ENCODE data around the gene KCNT1.

Gene KCNT1

DNA sequence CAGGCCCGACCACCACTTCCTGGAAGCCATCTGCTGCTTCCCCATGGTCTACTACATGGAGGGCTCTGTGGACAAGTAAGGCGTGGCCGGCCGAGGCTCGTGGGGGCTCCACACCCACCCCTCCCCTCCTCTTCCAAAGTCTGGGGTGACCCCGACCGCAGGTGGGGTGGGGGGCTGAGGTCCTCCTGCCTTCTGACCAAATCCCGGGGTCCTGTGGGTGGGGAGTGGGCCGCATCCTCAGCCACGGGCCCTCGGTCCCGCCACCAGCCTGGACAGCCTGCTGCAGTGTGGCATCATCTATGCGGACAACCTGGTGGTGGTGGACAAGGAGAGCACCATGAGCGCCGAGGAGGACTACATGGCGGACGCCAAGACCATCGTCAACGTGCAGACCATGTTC, 76.4 kb downstream of the KCNT1 start:
- DNase-seq (ENCODE audit: low spot score), result no peak
- FAIRE-seq, result no peak

DNA sequence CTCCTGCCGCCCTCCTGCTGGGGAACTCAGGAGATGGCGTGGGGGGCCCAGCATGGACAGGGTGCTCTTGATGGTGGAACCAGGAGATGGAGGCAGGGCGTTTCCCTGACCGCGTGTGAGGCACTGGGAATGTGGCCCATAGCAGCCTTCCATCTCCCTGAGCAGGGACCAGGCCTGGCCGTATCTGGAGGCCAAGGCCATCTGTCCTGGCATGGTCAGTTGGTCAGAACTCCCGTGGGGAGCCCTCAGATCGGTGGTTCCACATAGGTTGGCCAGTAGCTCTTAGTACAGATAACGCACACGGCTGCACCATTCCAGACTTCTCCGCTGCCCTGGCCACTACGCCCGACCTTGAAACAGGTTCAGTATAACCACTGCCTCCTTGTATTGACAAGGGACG, 77.6 kb downstream of the KCNT1 start:
- DNase-seq (ENCODE audit: low spot score), result no peak
- no peak for FAIRE-seq

DNA sequence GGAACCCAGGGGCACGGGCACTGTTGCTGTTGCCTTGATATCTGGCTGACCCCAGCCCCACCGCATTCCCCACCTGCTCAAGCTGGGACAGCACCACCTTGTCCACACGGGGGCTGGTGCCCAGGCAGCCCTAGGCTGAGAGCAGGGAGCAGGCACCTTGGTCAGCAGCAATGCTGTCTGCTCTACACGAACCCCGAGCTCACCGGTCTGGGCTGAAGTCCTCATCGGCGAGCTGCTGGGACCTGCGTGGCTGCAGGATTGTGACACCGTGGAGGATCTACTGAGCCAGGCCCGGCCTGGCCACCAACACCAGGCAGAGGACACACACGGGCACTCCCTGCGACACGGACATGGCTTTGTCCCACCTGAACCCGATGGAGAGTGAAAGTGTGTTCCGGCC, 78.1 kb downstream of the KCNT1 start:
- no peak for DNase-seq (ENCODE audit: low spot score)

DNA sequence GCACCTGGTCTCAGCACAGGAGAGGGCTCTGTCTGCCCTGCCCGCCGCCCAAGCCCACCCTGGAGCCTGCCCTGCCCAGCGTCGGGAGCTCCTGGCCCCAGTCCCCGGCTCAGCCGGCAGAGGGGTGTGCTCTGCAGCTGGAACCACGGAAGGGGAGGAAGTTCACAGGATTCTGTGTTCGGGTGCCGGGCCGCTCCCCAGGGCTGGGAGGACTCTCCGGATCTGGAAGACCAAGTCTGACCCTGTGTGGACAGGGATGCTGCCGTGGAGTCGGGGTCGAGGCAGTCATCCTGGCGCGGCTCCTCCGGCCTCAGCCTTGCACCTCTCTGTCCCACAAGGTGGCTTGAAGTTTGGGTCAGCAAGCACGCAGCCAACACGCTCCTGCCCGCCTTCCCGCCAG, 78.6 kb downstream of the KCNT1 start:
- no peak for FAIRE-seq
- DNase-seq (ENCODE audit: low spot score), result no peak

More for the DNA sequence above, 78.1 kb downstream of the KCNT1 start:
- FAIRE-seq, result no peak

DNA sequence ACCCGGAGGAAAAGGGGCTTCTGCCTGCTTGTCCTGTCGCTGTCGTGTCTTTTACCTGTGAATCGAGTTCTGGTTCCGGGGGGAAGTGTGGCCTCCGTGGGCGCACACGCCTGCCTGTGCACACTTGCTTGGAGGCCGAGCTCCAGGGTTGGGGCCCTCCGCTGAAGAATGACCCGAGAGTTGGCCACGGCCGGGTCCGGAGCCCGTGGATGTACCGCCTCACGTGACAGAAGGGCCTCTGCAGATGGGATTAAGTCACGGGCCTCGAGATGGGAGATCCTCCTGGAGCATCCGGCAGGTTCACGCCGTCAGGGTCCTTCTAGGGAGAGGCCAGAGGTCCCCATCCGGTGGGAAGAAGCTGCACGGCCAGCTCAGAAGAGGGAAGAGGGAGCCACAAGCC, 81.0 kb downstream of the KCNT1 start:
- DNase-seq (ENCODE audit: low spot score) (no peak), FAIRE-seq (no peak)

DNA sequence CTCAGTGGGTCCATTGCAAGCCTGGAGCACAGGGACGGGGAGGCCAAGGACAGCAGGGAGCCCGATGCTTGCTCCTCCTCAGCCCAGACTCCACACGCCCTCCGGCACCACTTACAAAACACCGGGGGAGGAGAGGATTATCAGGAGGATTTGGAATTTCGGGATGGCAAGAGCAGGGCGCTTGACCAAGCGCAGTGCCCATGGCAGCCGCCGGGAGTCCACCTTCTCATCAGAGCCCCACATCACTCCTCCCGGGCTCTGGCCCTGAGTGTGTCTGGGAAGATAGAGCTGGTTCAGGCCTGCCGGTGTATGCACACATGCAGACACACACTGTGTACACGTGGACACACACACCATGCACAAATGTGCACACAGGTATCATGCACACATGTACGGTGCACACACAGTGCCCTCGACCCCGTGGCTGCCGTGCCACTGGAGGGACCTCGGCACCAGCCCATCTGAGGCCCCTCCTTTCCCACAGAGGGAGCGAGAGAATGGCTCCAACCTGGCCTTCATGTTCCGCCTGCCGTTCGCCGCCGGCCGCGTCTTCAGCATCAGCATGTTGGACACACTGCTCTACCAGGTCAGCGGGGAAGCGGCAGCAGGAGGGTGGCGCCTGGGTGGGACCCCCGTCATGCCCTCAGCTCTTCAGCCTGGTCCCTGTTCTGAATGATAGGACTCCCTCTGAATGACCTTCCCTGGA, 81.7 kb downstream of the KCNT1 start:
- DNase-seq (ENCODE audit: low spot score), result no peak
- FAIRE-seq, result no peak

DNA sequence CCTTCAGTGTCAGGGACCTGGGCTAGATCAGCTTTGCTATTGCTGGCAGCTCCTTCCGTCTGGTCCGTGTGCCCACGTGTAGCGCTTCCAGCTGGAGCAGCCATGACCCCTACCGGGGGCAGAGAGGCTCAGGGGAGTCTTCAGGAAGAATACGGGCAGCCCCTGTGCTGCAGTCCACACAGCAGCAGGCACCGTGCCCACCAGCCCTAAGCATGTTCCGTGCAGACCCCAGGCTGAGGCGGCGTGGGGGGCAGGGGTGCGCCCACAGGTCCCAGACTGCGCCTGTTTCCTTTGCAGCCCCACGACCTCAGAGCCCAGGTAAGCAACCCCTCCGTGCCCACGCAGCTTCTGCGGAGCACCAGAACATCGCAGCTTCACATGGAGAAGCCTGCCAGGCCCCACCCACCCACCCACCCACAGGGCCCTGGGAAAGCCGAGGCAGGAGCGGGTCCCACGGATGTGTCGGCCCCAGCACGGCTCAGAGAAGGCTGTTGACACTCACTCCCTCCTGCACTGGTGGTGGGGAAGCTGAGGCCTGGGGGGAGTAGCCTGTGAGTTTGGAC, 83.1 kb downstream of the KCNT1 start:
- DNase-seq (ENCODE audit: low spot score), result no peak
- no peak for FAIRE-seq

DNA sequence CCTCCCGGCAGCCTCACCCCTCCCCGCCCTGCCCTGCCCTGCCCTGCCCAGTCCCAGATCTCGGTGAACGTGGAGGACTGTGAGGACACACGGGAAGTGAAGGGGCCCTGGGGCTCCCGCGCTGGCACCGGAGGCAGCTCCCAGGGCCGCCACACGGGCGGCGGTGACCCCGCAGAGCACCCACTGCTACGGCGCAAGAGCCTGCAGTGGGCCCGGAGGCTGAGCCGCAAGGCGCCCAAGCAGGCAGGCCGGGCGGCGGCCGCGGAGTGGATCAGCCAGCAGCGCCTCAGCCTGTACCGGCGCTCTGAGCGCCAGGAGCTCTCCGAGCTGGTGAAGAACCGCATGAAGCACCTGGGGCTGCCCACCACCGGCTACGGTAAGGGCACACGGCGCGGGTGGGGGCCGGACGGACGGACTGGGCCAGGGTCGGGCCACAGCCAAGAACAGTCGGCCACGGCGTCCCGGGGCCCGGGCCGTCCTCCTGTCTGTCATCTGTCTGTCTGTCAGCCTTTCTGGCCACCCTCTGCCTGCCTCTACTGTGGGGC, 84.2 kb downstream of the KCNT1 start:
- FAIRE-seq, result no peak

DNA sequence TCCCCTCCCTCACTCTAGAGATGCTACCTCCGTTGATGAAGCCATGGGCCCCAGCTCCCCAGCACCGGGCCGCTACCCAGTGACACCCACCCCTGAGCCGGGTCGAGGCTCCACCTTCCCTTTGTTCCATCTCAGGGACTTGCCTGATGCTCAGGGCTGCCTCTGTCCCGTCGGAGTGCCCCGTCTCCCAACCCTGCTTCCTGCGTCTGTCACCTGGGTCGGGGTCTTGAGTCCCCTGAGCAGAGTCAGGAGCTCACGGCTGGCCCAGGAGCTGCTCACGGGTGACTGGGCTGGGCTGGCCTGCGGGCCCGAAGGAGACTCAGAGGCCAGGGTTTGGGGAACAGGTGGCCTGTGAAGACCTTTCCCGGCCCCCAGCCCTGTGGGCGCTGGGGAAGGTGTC, 85.3 kb downstream of the KCNT1 start:
- no peak for DNase-seq (ENCODE audit: low spot score)
- FAIRE-seq, result no peak

More for the DNA sequence above, 84.2 kb downstream of the KCNT1 start:
- DNase-seq (ENCODE audit: low spot score), result no peak

DNA sequence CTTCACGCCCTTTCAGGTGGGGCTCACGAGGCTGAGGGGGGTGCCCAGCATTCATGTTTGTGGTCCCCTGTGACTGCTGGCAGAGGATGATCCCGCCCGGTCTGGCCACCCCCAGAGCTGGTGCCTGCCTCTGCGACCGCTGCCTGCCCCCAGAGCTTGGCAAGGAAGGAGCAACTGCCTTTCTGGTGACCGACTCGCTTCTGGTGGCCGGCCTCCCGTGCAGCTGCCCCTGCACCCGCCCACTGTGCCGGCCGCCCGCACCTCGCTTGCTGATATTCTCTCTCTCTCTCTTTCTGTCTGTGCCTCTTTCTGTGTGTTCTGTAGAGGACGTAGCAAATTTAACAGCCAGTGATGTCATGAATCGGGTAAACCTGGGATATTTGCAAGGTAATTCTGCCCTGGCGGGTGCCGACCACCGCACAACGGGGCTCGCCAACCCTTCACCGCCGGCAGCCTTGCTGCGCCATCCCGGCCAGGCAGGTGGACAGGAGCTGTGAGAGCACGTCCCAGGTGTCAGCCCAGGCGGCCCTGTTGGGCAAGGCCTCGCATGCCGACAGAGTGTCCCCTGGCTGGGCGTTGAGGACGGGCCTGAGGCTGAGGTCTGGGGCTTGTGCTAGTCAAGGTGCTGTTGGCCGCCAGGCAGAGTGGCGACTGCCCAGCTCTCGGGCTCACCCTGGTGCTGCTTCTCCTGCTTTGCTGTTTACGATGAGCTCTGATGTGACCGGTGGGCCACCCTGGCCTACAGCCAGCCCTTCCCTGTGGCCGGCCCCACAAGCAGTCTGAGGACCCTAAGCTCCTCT, 86.0 kb downstream of the KCNT1 start:
- FAIRE-seq, result no peak
- no peak for DNase-seq (ENCODE audit: low spot score)

DNA sequence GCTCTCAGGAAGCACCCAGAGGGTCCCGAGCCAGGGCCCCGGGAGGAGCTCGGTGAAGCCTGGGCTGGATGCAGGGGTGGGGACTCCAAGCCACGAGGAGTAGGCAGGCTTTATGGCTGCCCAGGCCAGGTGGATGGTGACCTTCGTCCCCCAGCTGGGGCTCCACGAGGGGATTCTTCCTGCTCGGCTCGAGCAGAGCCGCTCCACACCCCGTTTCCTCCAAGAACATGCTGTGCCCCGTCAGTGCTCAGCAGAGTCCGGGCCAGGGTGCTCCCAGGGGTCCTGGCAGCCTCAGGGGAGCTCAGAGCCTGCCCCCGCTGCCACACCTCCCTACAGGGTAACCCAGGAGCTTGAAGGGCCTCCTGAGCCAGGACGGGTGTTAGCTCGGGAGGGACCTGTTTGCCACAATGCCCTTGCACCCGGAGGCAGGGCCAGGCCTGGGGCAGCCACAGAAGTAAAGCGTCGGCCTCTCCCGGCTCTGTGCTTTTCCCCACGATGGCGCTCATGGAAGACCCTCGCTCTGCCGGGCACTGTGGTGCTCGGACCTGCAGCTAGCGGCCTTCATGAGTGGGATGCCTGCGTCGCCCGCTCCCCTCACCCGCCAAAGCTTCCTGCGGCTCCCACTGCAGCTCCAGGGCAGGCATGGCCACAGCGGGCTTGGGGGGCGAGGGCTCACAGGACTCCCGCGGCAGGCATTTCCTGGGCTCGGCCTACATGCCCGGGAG, 86.8 kb downstream of the KCNT1 start:
- no peak for DNase-seq (ENCODE audit: low spot score)
- FAIRE-seq, result no peak

DNA sequence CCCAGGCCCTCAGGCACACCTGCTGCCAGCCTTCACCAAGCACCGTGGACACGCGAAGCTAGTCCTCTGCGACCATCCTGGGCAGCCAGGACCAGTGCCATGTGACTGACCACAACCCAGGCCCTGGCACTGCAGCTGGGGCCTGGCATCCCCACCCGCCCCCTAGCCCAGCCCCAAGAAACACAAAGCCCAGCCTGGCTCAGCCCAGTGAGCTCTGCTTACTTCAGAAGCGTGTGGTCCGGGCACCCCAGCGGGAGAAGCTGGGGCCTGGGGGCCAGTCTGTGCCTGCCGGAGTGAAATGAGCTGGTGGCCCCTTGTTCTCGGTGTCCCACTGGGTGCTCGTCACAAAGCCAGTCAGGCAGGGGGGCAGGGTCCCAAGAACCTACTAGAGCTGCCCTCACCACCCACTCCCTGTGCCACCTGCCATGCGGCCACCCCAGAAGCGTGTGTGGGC, 87.9 kb downstream of the KCNT1 start:
- no peak for FAIRE-seq
- DNase-seq (ENCODE audit: low spot score), result no peak

DNA sequence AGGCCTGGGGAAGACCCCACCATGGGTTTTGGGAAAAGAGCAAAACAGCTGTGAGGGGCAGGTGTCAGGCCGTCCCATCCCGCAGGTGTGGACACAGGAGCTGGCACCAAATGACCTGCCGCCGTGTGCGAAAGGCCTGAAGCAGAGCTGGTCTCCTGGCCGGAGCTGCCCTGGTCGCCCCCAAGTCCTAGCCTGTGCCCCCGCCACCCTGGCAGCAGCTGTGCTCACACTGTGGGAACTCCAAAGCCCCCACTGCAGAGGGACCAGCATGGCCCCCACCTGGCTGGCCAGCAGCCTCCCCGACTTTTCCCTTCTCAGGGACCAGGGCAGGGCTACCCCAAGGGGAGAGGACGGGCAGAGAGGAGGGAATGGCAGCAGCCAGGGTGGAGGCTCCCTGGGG, 88.4 kb downstream of the KCNT1 start:
- FAIRE-seq (no peak), DNase-seq (ENCODE audit: low spot score) (no peak)

DNA sequence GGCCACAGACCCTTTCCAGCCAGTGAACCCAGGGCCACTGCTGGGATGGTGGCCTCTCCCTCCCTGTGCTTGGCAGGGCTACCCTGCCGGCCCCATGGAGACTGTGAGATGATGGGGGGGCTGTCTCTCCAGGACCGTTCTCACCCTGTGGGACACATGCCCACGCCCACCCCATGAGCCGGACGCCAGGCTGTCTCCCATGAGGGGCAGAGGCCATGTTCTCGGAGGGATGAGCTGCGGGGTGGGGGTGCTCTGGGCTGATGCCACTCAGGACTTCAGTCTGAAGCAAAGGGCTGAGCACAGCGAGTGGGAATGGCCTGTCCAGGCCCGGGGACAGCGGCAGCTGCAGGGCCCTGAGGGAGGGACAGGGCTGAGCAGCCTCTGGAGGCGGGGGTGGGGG, 88.9 kb downstream of the KCNT1 start:
- FAIRE-seq (no peak), DNase-seq (ENCODE audit: low spot score) (no peak)

DNA sequence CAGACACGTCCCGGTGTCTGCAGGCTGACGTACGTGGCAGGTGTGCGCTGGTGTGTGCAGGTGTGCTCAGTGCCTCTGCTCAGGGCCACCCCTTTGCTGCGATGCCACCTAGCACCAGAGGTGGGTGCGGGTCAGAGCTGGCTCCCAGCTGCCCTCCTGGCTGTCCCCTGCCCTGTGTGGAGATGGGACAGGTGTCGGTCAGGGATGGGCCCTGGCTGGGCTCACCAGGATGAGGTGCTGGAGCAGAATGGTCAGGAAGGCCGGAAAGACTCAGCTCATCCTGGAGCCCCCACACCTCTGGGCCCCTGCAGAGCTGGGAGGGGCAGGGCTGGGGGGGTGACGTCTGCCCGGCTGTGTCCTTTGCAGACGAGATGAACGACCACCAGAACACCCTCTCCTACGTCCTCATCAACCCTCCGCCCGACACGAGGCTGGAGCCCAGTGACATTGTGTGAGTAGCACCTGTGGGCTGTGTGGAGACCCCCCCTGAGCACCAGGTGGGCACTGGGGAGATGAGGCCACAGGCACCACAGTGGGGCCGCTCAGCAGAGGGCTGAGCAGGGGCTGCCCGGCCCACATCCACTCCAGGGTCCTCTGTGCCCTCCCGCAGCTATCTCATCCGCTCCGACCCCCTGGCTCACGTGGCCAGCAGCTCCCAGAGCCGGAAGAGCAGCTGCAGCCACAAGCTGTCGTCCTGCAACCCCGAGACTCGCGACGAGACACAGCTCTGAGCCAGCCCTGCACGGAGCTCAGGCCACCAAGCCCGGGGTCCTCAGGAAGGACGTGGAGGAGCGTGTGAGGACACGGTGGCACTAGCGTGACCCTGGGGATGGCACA, 89.7 kb downstream of the KCNT1 start:
- FAIRE-seq, result no peak
- DNase-seq (ENCODE audit: low spot score), result no peak

DNA sequence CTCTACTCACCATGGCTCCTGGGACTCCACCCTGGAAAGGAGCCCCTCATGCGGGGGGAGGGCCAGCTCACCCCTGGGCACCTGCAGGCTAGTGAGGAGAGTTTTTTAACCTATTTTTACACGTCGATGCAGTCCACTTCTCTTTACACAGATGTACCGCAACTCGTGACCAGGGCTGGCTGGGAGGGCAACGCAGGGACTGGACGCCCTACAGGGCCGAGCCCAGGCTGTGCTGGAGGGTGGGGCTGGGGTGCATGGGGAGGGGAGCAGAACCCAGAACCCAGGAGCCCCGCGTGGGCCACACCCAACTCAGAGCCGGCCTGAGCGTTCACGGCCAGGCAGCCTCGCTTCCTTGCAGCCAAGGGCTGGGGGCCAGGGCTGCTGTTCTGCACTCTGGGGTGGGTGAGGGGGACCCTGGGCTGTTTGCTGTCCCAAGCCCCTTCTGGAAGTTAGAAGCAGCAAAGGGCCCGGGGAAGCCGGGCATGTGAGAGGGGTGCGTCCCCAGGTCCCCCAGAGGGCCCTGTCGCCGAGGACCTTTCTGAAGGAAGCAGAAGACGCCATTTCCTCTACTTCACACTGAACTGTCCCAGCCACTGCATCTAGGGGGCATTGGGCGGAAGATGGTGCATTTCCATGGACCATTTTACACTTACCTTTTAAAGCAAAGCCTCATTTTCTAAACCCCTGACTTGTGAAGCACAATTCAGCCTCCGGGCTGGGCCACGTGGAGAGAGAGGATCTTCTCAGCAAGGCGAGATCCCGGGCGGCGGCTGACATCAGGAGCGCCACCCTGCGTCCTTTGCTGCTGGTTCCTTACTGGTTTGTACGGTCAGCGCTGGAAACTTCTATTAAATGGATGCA, 90.5 kb downstream of the KCNT1 start:
- DNase-seq (ENCODE audit: low spot score) (no peak), FAIRE-seq (no peak)

DNA sequence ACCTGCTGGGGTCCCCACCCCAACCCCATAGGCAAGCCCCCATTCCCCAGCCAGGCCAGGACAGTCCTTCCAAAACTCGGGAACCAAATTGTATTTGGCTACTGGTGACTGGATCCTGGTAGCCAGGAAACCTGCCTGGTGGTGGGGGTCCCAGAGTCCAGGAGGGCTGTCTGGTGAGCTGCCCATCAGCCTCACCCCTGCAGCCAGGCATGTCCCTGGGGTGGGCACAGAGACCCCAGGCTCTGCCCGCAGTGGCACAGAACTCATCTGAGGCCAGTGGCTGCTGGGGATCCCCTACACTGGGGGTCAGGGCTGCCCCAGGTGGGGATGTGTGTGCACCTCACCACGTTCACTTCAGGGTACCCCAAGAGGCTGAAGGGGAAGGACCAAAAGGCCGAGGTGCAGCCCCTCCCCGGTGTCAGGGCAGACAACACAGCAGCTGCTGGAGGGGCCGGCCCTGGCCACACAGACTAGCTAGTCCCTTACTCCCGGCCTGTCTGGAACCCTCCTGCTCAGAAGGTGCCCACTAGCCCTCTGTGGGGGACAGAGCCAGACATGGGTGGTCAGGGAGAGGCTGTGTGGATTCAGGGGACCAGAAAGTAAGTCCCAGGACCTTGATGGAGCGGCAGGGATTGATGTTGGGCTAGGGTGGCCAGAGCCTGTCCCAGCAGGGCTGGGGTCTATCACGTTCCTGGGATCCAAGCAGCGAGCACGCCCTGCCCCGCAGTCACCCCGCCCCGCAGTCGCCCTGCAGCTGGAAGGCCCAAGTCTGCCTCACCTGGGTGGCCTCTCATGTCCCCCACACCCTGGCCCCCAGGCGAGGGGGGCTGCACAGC, 91.5 kb downstream of the KCNT1 start:
- DNase-seq (ENCODE audit: low spot score), result no peak
- no peak for FAIRE-seq

DNA sequence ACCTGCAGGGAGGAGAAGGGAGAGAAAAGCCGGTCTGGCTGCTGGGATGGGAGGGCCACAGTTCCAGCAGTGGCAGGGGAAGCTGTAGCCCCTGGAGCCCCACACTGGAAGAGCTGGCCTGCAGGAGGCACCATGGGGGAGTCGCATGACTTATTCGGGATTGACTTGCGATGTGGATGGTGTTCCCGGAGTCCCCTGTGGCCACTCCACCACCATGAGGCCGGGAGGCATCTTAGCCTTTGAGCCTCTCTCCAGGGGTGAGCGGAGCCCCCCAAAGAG, 92.0 kb downstream of the KCNT1 start:
- DNase-seq (ENCODE audit: low spot score) (no peak), FAIRE-seq (no peak)

DNA sequence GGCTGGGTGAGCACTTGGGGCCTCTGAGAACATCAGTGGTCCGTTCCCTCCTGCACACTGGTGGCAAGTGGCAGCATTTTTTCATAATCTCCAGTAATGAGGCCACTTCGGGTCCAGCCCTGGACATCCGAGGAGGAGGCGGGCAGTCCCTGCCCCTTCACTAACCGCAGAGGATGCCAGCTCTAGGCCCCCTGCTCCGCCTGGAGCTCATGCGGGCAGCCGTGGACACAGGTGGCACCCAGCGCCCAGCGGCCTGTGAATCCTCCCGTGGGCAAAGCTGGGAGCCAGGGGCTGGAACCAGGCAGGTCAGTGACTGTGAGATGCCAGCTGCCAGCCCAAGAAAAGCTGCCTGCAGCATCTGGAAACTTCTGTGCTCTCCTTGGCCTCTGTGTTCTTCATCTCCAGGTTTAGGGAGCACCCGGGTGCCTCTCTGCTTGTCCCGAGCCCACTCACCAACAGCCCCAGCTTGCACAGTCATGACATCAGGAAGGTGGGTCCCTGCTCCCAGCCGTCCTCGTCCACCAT, 92.4 kb downstream of the KCNT1 start:
- FAIRE-seq (no peak), DNase-seq (ENCODE audit: low spot score) (no peak)
